Endothelial cell of umbilical vein (primary cell): ENCODE results near the gene GJB3. TPM values are rescaled to one million over a fixed set of nuclear protein-coding genes. Genes with fewer than 3 reads are reported as not detected.

Source experiments
- BruUV-seq: library from RNA; stranded (reverse); fragments of 400-500 nt; replicated peaks from 2 replicates; lab custom pipeline; 2021; lab: Mats Ljungman, UMichigan
- CTCF ChIA-PET: fragments of 300-600, 350-600 bp; sonication (Branson Sonifier 250); formaldehyde crosslinking; loops from one replicate; lab custom pipeline; 2021; ENCODE audit warnings: antibody characterized with exemption, inconsistent platforms; lab: Charles Lee
- POLR2A ChIA-PET: fragments of 300-600, 350-600 bp; sonication (Branson Sonifier 250); formaldehyde crosslinking; loops from one replicate; lab custom pipeline; 2021; ENCODE audit warnings: antibody characterized with exemption, inconsistent platforms; lab: Charles Lee
- DNase-seq: peaks from one replicate; pipeline ENCODE4 v3.0.0-alpha.2; 2011; ENCODE audit warnings: low read depth, low spot score
- FAIRE-seq: peaks from 2 replicates; lab custom pipeline; 2011; peaks lifted over from hg19 to GRCh38; lab: Jason Lieb, UNC
- H2AFZ ChIP-seq: 2 replicates; pipeline ENCODE4 v1.6.0; 2012; ENCODE audit warnings: low read depth, low read length, control low read depth, inconsistent platforms
- H3K27ac ChIP-seq: 2 replicates; pipeline ENCODE4 v1.5.1; 2011; ENCODE audit warnings: low read depth, mild to moderate bottlenecking, control low read depth, low read length, moderate library complexity; ENCODE audit not compliant: insufficient read depth
- H3K27me3 ChIP-seq, 2 experiments: 2 replicates each; pipeline versions ENCODE4 v1.6.0 to v1.6.1; 2011; ENCODE audit warnings: low read length in 2 of 2, mixed read lengths in 1 of 2; ENCODE audit not compliant: control insufficient read depth in 2 of 2, insufficient read depth in 2 of 2
- H3K36me3 ChIP-seq, 2 experiments: 2 replicates in 1 of 2; 3 replicates in 1 of 2; pipeline ENCODE4 v1.5.1; 2011; ENCODE audit warnings: low read length in 2 of 2, mild to moderate bottlenecking in 1 of 2, moderate library complexity in 1 of 2; ENCODE audit not compliant: control insufficient read depth in 2 of 2, insufficient read depth in 2 of 2; ENCODE audit errors: extremely low read depth in 1 of 2
- H3K4me1 ChIP-seq: 3 replicates; pipeline ENCODE4 v1.5.1; 2011; ENCODE audit warnings: mild to moderate bottlenecking, low read length; ENCODE audit not compliant: control insufficient read depth, insufficient read depth; ENCODE audit errors: extremely low read depth
- H3K4me2 ChIP-seq: 2 replicates; pipeline ENCODE4 v1.6.1; 2011; ENCODE audit warnings: low read length, control low read depth, mixed read lengths; ENCODE audit not compliant: insufficient read depth
- H3K4me3 ChIP-seq, 3 experiments: fragments of 200-600 bp in 1 of 3; sonication (generic), shearing (Covaris generic) in 1 of 3; replicated peaks in 1 of 3; 2 replicates each; pipeline ENCODE4 v1.5.1; 2011 to 2016; ENCODE audit warnings: control low read depth in 3 of 3, low read length in 3 of 3, mild to moderate bottlenecking in 2 of 3, inconsistent platforms in 1 of 3, low read depth in 1 of 3, moderate library complexity in 1 of 3; ENCODE audit not compliant: insufficient read depth in 1 of 3
- H3K79me2 ChIP-seq: 2 replicates; pipeline ENCODE4 v1.6.0; 2012; ENCODE audit warnings: low read length, inconsistent platforms; ENCODE audit not compliant: control insufficient read depth, insufficient read depth
- H3K9ac ChIP-seq: replicated peaks from 2 replicates; pipeline ENCODE3; 2011; ENCODE audit warnings: low read length, control low read depth; ENCODE audit not compliant: insufficient read depth; ENCODE audit errors: extremely low read depth
- H3K9me1 ChIP-seq: replicated peaks from 3 replicates; pipeline ENCODE4 v1.6.0; 2011; ENCODE audit warnings: mild to moderate bottlenecking, low read length; ENCODE audit not compliant: control insufficient read depth, insufficient read depth; ENCODE audit errors: extremely low read depth
- H3K9me3 ChIP-seq: replicated peaks from 2 replicates; pipeline ENCODE4 v1.5.1; 2012; ENCODE audit warnings: low read length, inconsistent platforms; ENCODE audit not compliant: control insufficient read depth, insufficient read depth
- H4K20me1 ChIP-seq: replicated peaks from 2 replicates; pipeline ENCODE3; 2011; ENCODE audit warnings: mild to moderate bottlenecking, low read length; ENCODE audit not compliant: control insufficient read depth, insufficient read depth; ENCODE audit errors: extremely low read depth
- CTCF ChIP-seq, 2 donors: IDR thresholded peaks; 1 replicate in 1 of 2; 2 replicates in 1 of 2; pipeline ENCODE4 v1.5.1; 2011; ENCODE audit warnings: low read length in 2 of 2, mild to moderate bottlenecking in 2 of 2, moderate library complexity in 2 of 2, control low read depth in 1 of 2, inconsistent platforms in 1 of 2, low read depth in 1 of 2; ENCODE audit not compliant: insufficient read depth in 1 of 2; ENCODE audit errors: extremely low read depth in 1 of 2
- EZH2 ChIP-seq: IDR thresholded peaks from 2 replicates; pipeline ENCODE4 v1.6.1; 2012; ENCODE audit warnings: borderline replicate concordance, low read depth, mild to moderate bottlenecking, moderate library complexity, low read length, inconsistent platforms; ENCODE audit not compliant: severe bottlenecking
- FOS ChIP-seq: IDR thresholded peaks from 2 replicates; pipeline ENCODE4 v1.6.1; 2011; ENCODE audit warnings: mild to moderate bottlenecking, low read length, moderate library complexity, borderline replicate concordance; ENCODE audit not compliant: insufficient read depth
- GATA2 ChIP-seq: IDR thresholded peaks from 2 replicates; pipeline ENCODE4 v1.7.0; 2011; ENCODE audit warnings: low read depth, mild to moderate bottlenecking, moderate library complexity, mixed read lengths, low read length; ENCODE audit not compliant: insufficient read length, insufficient read depth
- JUN ChIP-seq: IDR thresholded peaks from 2 replicates; pipeline ENCODE4 v1.6.1; 2011; ENCODE audit warnings: borderline replicate concordance, low read depth; ENCODE audit not compliant: insufficient read length, insufficient read depth
- MAX ChIP-seq: IDR thresholded peaks from 2 replicates; pipeline ENCODE4 v1.6.1; 2011; ENCODE audit not compliant: insufficient read depth, insufficient read length
- MYC ChIP-seq: IDR thresholded peaks from one replicate; pipeline ENCODE4 v1.6.1; 2011; ENCODE audit warnings: mild to moderate bottlenecking, low read depth, low read length
- POLR2A ChIP-seq: IDR thresholded peaks from 2 replicates; pipeline ENCODE4 v1.6.1; 2012; ENCODE audit warnings: low read depth, mild to moderate bottlenecking, control low read depth, low read length
- POLR2AphosphoS5 ChIP-seq: IDR thresholded peaks from 2 replicates; pipeline ENCODE4 v1.6.1; 2012; ENCODE audit warnings: low read depth, mild to moderate bottlenecking, control low read depth, low read length, moderate library complexity; ENCODE audit not compliant: insufficient read depth
- dilution Hi-C: fragments of 300-500 bp; cut with MboI; formaldehyde crosslinking; loops from one replicate; pipeline ENCODE4 v1.15.0; 2019; ENCODE audit warnings: low sequenced_read_pairs; ENCODE audit not compliant: extremely low pct_ligation_motif_present
- intact Hi-C: fragments of 100-400 bp; cut with micrococcal nuclease; formaldehyde crosslinking; loops from one replicate; pipeline ENCODE4 v1.10.0; 2022
- polyA plus RNA-seq, 4 experiments: library from polyadenylated mRNA; depleted of rRNA in 3 of 4; stranded (reverse) in 3 of 4; unstranded in 1 of 4; fragments of >200 nt; gene quantifications; 2 replicates each; pipeline versions ENCODE4 v1.2.1 to v1.2.3, GENCODE V29; 2011 to 2012; ENCODE audit warnings: missing spikeins in 1 of 4
- total RNA-seq: library from RNA; stranded (reverse); gene quantifications from 2 replicates; pipeline ENCODE4 v1.2.3, GENCODE V29; 2021

Gene GJB3
- total and polyA plus RNA-seq, 2 donors (not counting 3 experiments of a cell fraction or from before 2014, with no cell fraction given): not detected

GRCh38 chr1:34829250-34829649 is 48.2 kb downstream of the GJB3 start:
- H3K9ac ChIP-seq: no peak overlapping the region
- H3K9me3 ChIP-seq: no peaks in the 10 kb centered on the region
- ChIA-PET CTCF (no interaction called here), POLR2A (no interaction called here)
- H4K20me1 ChIP-seq: no peaks in the 10 kb centered on the region
- no peak overlapping the region for H3K27ac ChIP-seq
- H3K9me1 ChIP-seq: no peaks in the 10 kb centered on the region
- H3K36me3 ChIP-seq: no peaks in the 10 kb centered on the region
- no peak overlapping the region for H3K4me3 ChIP-seq
- H3K4me2 ChIP-seq: no peak overlapping the region
- peaks cover 2 to 3% of the 10 kb centered on the region in 2 experiments for H3K27me3 ChIP-seq
- TF ChIP-seq GATA2 (no peak), FOS (no peak), CTCF (IDR thresholded peaks at IDR 0.05; ENCODE audit: extremely low read depth in 1 of 2, insufficient read depth in 1 of 2, low read depth in 1 of 2, low read length in 2 of 2) (no peak), POLR2AphosphoS5 (no peak), POLR2A (no peak), JUN (no peak), EZH2 (no peak), MAX (no peak), MYC (no peak)
- FAIRE-seq (no peak), DNase-seq (no peak)
- no peaks in the 10 kb centered on the region for H3K79me2 ChIP-seq
- no peaks in the 10 kb centered on the region for H3K4me1 ChIP-seq
- no peak overlapping the region for H2AFZ ChIP-seq
- no TSS peak for BruUV-seq
- intact Hi-C loops (no loop called here), dilution Hi-C loops (no loop called here)
